K562 (cell line): ENCODE data around the gene HDAC7. TPM values are rescaled to one million over a fixed set of nuclear protein-coding genes. Genes with fewer than 3 reads are reported as not detected.

Experiments
- BACH1 ChIP-seq: fragments of 200-800 bp; sonication (Bioruptor generic); IDR thresholded peaks from 2 replicates; pipeline ENCODE4 v1.6.1; 2016; ENCODE audit warnings: missing genetic modification characterization, missing compliant biosample characterization
- DLX4 ChIP-seq: fragments of 250-450 bp; sonication (Bioruptor Pico); IDR thresholded peaks from 2 replicates; pipeline ENCODE4 v1.6.1; 2021; ENCODE audit warnings: mild to moderate bottlenecking
- DMBX1 ChIP-seq: fragments of 250-450 bp; sonication (Bioruptor Pico); IDR thresholded peaks from 2 replicates; pipeline ENCODE4 v1.8.0; 2022; ENCODE audit warnings: inconsistent platforms, mild to moderate bottlenecking, moderate library complexity, borderline replicate concordance
- EGR1 ChIP-seq: fragments of 450-650 bp; conservative IDR thresholded peaks from 2 replicates; pipeline ENCODE4 v1.6.1; 2017; ENCODE audit warnings: mild to moderate bottlenecking
- ETS1 ChIP-seq: conservative IDR thresholded peaks from 2 replicates; pipeline ENCODE4 v1.6.1; 2011; ENCODE audit warnings: low read depth, mild to moderate bottlenecking, low read length; ENCODE audit not compliant: control insufficient read depth
- KDM2B ChIP-seq: fragments of 250-450 bp; sonication (Bioruptor Pico); IDR thresholded peaks from 2 replicates; pipeline ENCODE4 v1.8.0; 2021; ENCODE audit warnings: mild to moderate bottlenecking, moderate library complexity
- NR2C1 ChIP-seq, 2 experiments: fragments of 450-650 bp; IDR thresholded peaks; 2 replicates each; pipeline ENCODE4 v1.6.1; 2017; ENCODE audit warnings: mild to moderate bottlenecking in 2 of 2, antibody characterized with exemption in 1 of 2, inconsistent platforms in 1 of 2, missing compliant biosample characterization in 1 of 2, missing genetic modification characterization in 1 of 2
- POLR2A ChIP-seq: fragments of 450-650 bp; conservative IDR thresholded peaks from 2 replicates; pipeline ENCODE4 v1.6.1; 2016
- RAD51 ChIP-seq: fragments of 450-650 bp; IDR thresholded peaks from 2 replicates; pipeline ENCODE4 v1.7.1; 2016; ENCODE audit warnings: low read depth, mild to moderate bottlenecking, borderline replicate concordance
- RBM14 ChIP-seq: fragments of 200-400 bp; formaldehyde crosslinking; IDR thresholded peaks from 2 replicates; pipeline ENCODE4 v1.6.1; 2018; ENCODE audit warnings: low read depth, mild to moderate bottlenecking, low read length, moderate library complexity, borderline replicate concordance; ENCODE audit not compliant: insufficient read depth
- SIN3B ChIP-seq: fragments of 450-650 bp; IDR thresholded peaks from 2 replicates; pipeline ENCODE4 v1.6.1; 2017; ENCODE audit warnings: low read depth, mild to moderate bottlenecking, moderate library complexity
- SNIP1 ChIP-seq: fragments of 450-650 bp; IDR thresholded peaks from 2 replicates; pipeline ENCODE4 v1.7.1; 2017; ENCODE audit warnings: low read depth, mild to moderate bottlenecking
- STAG1 ChIP-seq: sonication (generic); formaldehyde crosslinking; IDR thresholded peaks from 2 replicates; pipeline ENCODE4 v1.5.0; 2020; ENCODE audit warnings: missing genetic modification reagents, borderline replicate concordance
- TBP ChIP-seq: optimal IDR thresholded peaks from 2 replicates; pipeline ENCODE3; 2011; ENCODE audit warnings: low read depth, low read length, improper control_type of control experiment
- ZBTB17 ChIP-seq: fragments of 450-650 bp; formaldehyde crosslinking; IDR thresholded peaks from 2 replicates; pipeline ENCODE4 v1.4.0; 2020; ENCODE audit warnings: mild to moderate bottlenecking
- ZFP91 ChIP-seq: sonication (generic); formaldehyde crosslinking; IDR thresholded peaks from 2 replicates; pipeline ENCODE4 v1.8.0; 2022; ENCODE audit warnings: mild to moderate bottlenecking, missing genetic modification reagents
- ZNF134 ChIP-seq: fragments of 250-450 bp; sonication (Bioruptor Pico); conservative IDR thresholded peaks from 2 replicates; pipeline ENCODE4 v1.4.0; 2020
- polyA plus RNA-seq, 8 experiments: library from polyadenylated mRNA; depleted of rRNA in 4 of 8; stranded (reverse) in 5 of 8; unstranded in 3 of 8; fragments of >200 nt; fragmentation: Nextera tagmentation in 2 of 8; fragmentation: Illumina TruSeq in 1 of 8; extraction: Ambion mirVana in 2 of 8; extraction: Trizol in 1 of 8; gene quantifications; 2 replicates each; pipeline versions ENCODE4 v1.2.1 to v1.2.3, GENCODE V29; 2011 to 2014; ENCODE audit warnings: inconsistent platforms in 1 of 8, missing spikeins in 1 of 8
- total RNA-seq, 7 experiments: library from RNA; depleted of rRNA in 6 of 7; stranded (reverse); fragments of >200 nt in 6 of 7; fragmentation: Illumina TruSeq in 2 of 7; extraction: Trizol in 2 of 7; gene quantifications; 2 replicates each; pipeline versions ENCODE4 v1.2.1 to v1.2.3, GENCODE V29; 2011 to 2021; ENCODE audit warnings: low replicate concordance in 1 of 7
- TF ChIP-seq, protein P1 (sequence below): fragments of 250-450 bp; sonication (Bioruptor Pico); IDR thresholded peaks from 2 replicates; pipeline ENCODE4 v1.5.1; 2021; ENCODE audit warnings: mild to moderate bottlenecking
- TF ChIP-seq, protein P2 (sequence below), 2 experiments: fragments of 450-650 bp; IDR thresholded peaks; 2 replicates each; pipeline ENCODE4 v1.6.1; 2018; ENCODE audit warnings: mild to moderate bottlenecking in 2 of 2, low read depth in 1 of 2; ENCODE audit not compliant: partially characterized antibody in 2 of 2

The HDAC7 gene
- total and polyA plus RNA-seq, 9 of the 15 experiments (the other 6 are each of a cell fraction or from before 2014, with no cell fraction given): 2.5 to 129 (median 31.1) TPM

- peak; percentile 57; the same call in 1 of the 2 replicates for TF ChIP-seq ZBTB17 (CRISPR knock-in tag)
- TF ChIP-seq RBM14: no peak
- TF ChIP-seq SIN3B: peak; percentile 65
- TF ChIP-seq BACH1 (tag): no peak
- no peak for TF ChIP-seq ZNF134 (CRISPR knock-in tag)
- peak; percentile 51; the same call in 1 of the 2 replicates for TF ChIP-seq POLR2A
- TF ChIP-seq SNIP1: no peak
- TF ChIP-seq DLX4 (CRISPR knock-in tag): no peak
- TF ChIP-seq EGR1: peak; percentile 56; the same call in 1 of the 2 replicates
- TF ChIP-seq STAG1: no peak
- TF ChIP-seq NR2C1 (IDR thresholded peaks at IDR 0.05): no peak
- no peak for TF ChIP-seq NR2C1 (tag; IDR thresholded peaks at IDR 0.05)
- no peak for TF ChIP-seq ZFP91 (CRISPR knock-in tag)
- peak; percentile 45; the same call in 1 of the 2 replicates for TF ChIP-seq DMBX1 (CRISPR knock-in tag)
- TF ChIP-seq KDM2B (CRISPR knock-in tag): no peak; the same call in 1 of the 2 replicates
- TF ChIP-seq RAD51: no peak
- TF ChIP-seq TBP: peak; percentile 71
- TF ChIP-seq, protein P1, sequence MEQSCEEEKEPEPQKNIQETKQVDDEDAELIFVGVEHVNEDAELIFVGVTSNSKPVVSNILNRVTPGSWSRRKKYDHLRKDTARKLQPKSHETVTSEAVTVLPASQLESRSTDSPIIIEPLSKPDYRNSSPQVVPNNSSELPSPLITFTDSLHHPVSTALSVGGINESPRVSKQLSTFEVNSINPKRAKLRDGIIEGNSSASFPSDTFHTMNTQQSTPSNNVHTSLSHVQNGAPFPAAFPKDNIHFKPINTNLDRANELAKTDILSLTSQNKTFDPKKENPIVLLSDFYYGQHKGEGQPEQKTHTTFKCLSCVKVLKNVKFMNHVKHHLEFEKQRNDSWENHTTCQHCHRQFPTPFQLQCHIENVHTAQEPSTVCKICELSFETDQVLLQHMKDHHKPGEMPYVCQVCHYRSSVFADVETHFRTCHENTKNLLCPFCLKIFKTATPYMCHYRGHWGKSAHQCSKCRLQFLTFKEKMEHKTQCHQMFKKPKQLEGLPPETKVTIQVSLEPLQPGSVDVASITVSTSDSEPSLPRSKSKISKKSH (CRISPR knock-in tag): no peak
- TF ChIP-seq, protein P2, sequence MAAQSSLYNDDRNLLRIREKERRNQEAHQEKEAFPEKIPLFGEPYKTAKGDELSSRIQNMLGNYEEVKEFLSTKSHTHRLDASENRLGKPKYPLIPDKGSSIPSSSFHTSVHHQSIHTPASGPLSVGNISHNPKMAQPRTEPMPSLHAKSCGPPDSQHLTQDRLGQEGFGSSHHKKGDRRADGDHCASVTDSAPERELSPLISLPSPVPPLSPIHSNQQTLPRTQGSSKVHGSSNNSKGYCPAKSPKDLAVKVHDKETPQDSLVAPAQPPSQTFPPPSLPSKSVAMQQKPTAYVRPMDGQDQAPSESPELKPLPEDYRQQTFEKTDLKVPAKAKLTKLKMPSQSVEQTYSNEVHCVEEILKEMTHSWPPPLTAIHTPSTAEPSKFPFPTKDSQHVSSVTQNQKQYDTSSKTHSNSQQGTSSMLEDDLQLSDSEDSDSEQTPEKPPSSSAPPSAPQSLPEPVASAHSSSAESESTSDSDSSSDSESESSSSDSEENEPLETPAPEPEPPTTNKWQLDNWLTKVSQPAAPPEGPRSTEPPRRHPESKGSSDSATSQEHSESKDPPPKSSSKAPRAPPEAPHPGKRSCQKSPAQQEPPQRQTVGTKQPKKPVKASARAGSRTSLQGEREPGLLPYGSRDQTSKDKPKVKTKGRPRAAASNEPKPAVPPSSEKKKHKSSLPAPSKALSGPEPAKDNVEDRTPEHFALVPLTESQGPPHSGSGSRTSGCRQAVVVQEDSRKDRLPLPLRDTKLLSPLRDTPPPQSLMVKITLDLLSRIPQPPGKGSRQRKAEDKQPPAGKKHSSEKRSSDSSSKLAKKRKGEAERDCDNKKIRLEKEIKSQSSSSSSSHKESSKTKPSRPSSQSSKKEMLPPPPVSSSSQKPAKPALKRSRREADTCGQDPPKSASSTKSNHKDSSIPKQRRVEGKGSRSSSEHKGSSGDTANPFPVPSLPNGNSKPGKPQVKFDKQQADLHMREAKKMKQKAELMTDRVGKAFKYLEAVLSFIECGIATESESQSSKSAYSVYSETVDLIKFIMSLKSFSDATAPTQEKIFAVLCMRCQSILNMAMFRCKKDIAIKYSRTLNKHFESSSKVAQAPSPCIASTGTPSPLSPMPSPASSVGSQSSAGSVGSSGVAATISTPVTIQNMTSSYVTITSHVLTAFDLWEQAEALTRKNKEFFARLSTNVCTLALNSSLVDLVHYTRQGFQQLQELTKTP (IDR thresholded peaks at IDR 0.05; ENCODE audit: low read depth in 1 of 2, partially characterized antibody in 2 of 2): no peak
- TF ChIP-seq ETS1: no peak
These were observed 46.4 kb downstream of the HDAC7 start, which contains the start of gene SLC48A1 (continued) for GRCh38 chr12:47773062-47773857.
